ENCODE results near the gene SLC66A2.
"Not testable (repeated sequence)": the region's sequence is repeated elsewhere in the genome, so short reads cannot be mapped to it uniquely, and the experiment has no call there.

Gene SLC66A2

DNA sequence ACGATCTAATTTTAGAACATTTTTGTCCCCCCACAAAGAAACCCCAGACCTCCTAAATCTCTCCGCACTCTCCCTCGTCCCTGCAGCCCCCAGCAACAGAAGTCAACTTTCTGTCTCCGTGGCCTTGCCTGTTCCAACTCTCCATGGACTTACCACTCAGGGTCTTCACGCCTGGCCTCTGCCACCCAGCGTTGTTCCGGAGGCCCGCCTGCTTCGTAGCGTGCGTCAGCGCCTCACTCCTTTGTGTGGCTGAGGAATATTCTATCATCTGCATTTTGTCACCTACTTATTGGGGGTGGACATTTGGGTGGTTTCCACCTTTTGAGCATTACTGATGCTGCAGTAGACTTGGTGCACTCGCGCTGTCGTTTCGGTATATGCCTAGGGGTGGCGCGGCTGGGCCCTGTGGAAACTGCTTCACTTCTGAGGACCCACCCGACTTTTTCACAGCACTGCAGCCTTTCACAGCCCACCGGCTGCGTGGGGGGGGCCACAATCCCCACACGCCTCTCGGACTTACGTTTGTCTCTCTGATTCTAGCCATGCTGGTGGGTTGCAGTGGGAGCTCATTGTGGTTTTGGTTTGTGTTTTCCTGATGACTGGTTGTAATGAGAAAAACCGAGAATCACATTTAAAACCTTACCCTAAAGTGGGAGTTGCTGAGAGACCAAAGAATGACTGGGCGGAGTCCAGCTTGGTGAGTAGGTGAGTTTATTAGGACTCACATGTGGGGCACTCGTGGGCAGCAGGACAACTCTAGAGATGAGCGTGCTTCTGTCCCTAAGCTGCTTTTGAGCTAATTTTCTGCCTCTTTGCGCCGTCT, 11.6 kb upstream of the SLC66A2 start:
- H3K4me1 ChIP-seq (ENCODE audit: insufficient read depth, low read length), result peaks cover 27% of the 10 kb centered on the region
- no peaks in the 10 kb centered on the region for H3K36me3 ChIP-seq (ENCODE audit: insufficient read depth, low read length)
- no peaks in the 10 kb centered on the region for H3K9me3 ChIP-seq (ENCODE audit: control insufficient read depth, insufficient read depth, low read length)
- H3K9ac ChIP-seq (ENCODE audit: low read depth, low read length), result no peak overlapping the region

DNA sequence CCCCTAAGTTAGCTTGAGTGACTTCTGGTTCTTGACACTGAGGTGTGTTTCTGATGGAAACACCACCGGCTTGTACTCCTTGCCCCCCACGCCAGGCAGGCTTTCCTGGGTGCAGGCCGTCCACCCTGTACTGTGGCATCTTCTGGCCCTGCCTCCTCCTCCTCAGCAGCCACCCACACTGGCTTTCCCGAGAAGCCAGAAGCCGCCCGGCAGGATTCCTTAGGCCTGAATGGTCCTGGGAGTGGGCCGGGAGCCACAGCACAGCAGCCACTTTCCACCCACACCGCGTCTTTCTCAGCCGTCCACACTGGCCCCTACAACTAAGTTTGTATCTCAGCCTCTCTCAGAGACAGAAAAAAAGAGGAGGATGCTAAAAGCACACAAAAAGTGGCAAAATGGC, 10.9 kb upstream of the SLC66A2 start:
- Histone ChIP-seq H3K9ac (ENCODE audit: low read depth, low read length) (no peak overlapping the region), H3K36me3 (ENCODE audit: insufficient read depth, low read length) (no peaks in the 10 kb centered on the region), H3K4me1 (ENCODE audit: insufficient read depth, low read length) (peaks cover 27% of the 10 kb centered on the region), H3K9me3 (ENCODE audit: control insufficient read depth, insufficient read depth, low read length) (no peaks in the 10 kb centered on the region)

DNA sequence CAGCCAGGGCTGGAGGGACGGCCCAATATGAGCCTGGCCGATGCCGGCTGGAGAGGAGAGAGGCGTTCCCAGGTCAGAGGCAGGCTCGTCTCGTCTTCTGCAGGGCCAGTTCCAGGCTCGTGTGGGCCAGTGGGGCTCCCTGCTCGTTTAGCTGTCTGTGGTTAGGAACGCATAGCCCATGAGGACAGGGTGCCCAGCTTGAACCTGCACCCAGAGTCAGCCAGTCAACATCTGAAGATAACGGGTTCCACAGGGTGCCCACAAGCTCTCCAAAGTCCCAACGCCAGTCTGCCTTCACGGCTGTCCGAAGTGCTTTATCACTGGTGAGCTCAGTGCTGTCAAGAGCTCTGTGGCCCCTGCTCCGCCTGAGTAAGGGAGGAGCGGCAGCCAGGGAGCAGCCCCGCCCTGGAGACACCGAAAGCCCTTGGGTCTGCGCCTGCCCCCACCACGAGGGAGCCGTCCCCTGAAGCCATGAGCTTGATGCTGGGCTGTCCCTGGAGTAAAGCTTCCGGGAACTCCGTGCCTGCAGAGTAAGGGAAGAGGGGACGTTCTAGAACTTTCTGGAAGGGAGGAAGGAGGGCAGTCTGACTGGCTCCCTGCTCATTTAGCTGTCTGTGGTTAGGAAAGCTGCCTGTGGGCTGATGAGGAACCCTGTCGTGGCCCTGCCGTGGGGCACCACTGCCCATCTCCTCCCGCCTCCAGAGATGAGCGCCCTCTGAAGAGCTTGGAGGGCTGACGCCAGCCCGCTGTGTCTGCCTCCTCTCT, 10.3 kb upstream of the SLC66A2 start:
- no peak overlapping the region; the same call in 1 of the 2 replicates for H3K9ac ChIP-seq (ENCODE audit: low read depth, low read length)
- no peaks in the 10 kb centered on the region for H3K9me3 ChIP-seq (ENCODE audit: control insufficient read depth, insufficient read depth, low read length)
- no peaks in the 10 kb centered on the region for H3K36me3 ChIP-seq (ENCODE audit: insufficient read depth, low read length)
- peaks cover 27% of the 10 kb centered on the region for H3K4me1 ChIP-seq (ENCODE audit: insufficient read depth, low read length)

DNA sequence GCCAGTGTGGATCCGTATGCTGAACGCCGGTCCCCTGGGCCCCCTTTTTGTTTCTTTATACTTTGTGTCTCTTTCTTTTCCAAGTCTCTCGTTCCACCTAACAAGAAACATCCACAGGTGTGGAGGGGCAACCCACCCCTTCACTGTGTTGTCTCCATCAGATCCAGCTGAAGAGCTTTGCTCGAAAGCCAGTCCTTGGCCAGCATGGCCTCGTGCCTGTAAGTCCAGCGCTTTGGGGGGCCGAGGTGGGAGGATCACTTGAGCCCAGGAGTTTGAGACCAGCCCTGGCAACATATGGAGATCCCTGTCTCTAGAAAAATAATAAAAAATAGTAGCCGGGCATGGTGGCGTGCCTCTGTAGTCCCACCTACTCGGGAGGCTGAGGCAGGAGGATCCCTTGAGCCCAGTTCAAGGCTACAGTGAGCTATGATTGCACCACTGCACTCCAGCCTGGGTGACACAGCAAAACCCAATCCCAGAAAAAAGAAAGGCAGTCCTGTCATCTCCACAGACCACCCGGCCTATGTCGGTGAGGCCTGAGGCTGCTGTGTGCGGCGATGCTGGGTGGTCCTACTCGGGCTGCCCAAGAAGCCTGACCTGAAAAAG, 9.6 kb upstream of the SLC66A2 start:
- Histone ChIP-seq H3K9ac (ENCODE audit: low read depth, low read length) (no peak overlapping the region), H3K4me1 (ENCODE audit: insufficient read depth, low read length) (peaks cover 27% of the 10 kb centered on the region), H3K9me3 (ENCODE audit: control insufficient read depth, insufficient read depth, low read length) (no peaks in the 10 kb centered on the region), H3K36me3 (ENCODE audit: insufficient read depth, low read length) (no peaks in the 10 kb centered on the region)

DNA sequence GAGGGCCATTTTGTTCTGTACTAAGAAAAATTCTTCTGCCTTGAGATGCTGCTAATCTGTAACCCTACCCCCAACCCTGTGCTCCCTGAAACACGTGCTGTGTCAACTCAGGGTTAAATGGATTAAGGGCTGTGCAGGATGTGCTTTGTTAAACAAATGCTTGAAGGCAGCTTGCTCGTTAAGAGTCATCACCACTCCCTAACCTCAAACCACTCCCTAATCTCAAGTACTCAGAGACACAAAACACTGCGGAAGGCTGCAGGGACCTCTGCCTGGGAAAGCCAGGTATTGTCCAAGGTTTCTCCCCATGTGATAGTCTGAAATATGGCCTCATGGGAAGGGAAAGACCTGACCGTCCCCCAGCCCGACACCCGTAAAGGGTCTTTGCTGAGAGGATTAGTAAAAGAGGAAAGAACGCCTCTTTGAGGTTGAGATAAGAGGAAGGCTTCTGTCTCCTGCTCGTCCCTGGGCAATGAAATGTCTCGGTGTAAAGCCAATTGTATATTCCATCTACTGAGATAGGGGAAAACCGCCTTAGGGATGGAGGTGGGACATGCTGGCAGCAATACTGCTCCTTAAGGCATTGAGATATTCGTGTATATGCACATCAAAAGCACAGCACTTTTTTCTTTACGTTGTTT, 8.8 kb upstream of the SLC66A2 start:
- not testable (repeated sequence) for H3K36me3 ChIP-seq (ENCODE audit: insufficient read depth, low read length); H3K9me3 ChIP-seq (ENCODE audit: control insufficient read depth, insufficient read depth, low read length)
- H3K4me1 ChIP-seq (ENCODE audit: insufficient read depth, low read length), result peaks cover 26% of the 10 kb centered on the region
- peak overlapping the region; percentile 9; the same call in 1 of the 2 replicates for H3K9ac ChIP-seq (ENCODE audit: low read depth, low read length)

DNA sequence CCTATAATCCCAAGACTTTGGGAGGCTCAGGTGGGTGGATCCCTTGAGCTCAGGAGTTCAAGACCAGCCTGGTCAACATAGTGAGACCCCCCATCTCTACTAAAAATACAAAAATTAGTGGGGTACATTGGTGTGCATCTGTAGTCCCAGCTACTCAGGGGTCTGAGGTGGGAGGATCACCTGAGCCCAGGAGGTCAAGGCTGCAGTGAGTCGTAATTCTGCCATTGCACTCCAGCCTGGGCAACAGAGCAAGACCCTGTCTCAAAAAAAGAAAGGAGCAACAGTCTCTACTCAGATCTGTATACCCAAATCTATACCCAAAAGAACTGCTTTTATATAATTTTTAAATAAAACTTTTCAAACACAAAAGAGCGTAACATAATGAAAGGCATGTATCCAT, 7.5 kb upstream of the SLC66A2 start:
- Histone ChIP-seq H3K36me3 (ENCODE audit: insufficient read depth, low read length) (no peaks in the 10 kb centered on the region), H3K4me1 (ENCODE audit: insufficient read depth, low read length) (peaks cover 28% of the 10 kb centered on the region), H3K9ac (ENCODE audit: low read depth, low read length) (no peak overlapping the region), H3K9me3 (ENCODE audit: control insufficient read depth, insufficient read depth, low read length) (no peaks in the 10 kb centered on the region)

DNA sequence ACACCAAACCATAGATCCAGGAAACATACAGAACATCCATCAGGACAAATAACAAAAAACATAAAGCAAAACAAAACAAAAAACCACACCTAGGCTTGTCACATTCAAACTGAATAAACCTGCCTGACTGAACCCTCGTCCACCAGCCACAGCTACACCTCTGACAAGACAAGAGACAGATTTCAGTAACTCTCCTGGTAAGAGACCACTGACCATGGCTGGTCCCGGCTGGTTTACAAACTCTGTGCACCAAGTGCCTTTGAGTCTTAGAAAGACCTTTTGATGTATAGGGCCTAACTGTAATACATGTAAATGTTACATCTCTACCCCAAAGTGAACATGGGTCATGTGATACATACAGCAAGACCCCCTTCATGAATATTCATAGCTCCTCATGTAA, 4.8 kb upstream of the SLC66A2 start:
- no peaks in the 10 kb centered on the region for H3K9me3 ChIP-seq (ENCODE audit: control insufficient read depth, insufficient read depth, low read length)
- no peak overlapping the region for H3K9ac ChIP-seq (ENCODE audit: low read depth, low read length)
- H3K4me1 ChIP-seq (ENCODE audit: insufficient read depth, low read length), result peaks cover 22% of the 10 kb centered on the region
- H3K36me3 ChIP-seq (ENCODE audit: insufficient read depth, low read length), result no peaks in the 10 kb centered on the region

DNA sequence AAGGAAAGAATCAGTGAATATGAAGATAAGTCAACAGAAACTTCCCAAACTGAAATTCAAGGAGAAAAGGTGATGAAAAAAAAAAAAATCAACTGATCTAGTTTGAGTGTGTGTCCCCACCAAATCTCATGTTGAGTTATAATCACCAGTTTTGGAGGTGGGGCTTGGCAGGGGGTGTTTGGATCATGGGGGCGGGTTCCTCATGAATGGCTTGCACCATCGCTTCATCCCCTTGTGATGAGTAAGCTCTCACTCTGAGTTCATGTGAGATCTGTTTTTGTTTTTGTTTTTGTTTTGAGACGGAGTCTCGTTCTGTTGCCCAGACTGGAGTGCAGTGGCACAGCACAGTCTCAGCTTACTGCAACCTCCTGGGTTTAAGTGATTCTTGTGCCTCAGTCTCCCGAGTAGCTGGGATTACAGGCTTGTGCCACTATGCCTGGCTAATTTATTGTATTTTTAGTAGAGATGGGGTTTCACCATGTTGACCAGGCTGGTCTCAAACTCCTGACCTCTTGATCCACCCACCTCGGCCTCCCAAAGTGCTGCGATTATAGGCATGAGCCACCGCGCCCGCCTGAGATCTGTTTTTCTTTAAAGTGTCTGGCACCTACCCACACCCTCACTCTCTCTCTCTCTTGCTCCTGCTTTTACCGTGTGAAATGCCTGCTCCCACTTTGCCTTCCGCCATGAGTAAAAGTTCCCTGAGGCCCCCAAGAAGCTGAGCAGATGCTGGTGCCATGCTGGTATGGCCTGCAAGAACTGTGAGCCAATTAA, 4.0 kb upstream of the SLC66A2 start:
- no peak overlapping the region for H3K9ac ChIP-seq (ENCODE audit: low read depth, low read length)
- no peaks in the 10 kb centered on the region for H3K9me3 ChIP-seq (ENCODE audit: control insufficient read depth, insufficient read depth, low read length)
- H3K4me1 ChIP-seq (ENCODE audit: insufficient read depth, low read length), result peaks cover 19% of the 10 kb centered on the region
- H3K36me3 ChIP-seq (ENCODE audit: insufficient read depth, low read length), result no peaks in the 10 kb centered on the region

DNA sequence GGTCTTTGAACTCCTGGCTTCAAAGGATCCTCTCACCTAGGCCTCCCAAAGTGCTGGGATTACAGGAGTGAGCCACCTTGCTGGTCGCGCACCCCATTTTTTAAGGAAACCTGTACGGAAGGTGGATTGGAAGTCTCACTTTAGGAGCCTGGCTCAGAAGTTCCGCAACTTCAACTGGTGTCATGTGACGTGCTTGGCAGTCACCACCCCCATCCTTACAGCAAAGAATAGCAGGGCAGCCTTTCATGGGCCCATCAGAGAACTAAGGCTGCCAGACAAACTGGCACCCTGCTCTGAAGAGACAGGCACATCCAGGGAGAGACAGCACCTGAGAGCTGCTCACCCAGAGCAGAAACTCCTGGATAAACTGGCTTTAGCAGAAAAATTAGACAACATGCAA, 3.3 kb upstream of the SLC66A2 start:
- H3K4me1 ChIP-seq (ENCODE audit: insufficient read depth, low read length), result peaks cover 15% of the 10 kb centered on the region
- no peaks in the 10 kb centered on the region for H3K9me3 ChIP-seq (ENCODE audit: control insufficient read depth, insufficient read depth, low read length)
- no peaks in the 10 kb centered on the region for H3K36me3 ChIP-seq (ENCODE audit: insufficient read depth, low read length)
- no peak overlapping the region for H3K9ac ChIP-seq (ENCODE audit: low read depth, low read length)

DNA sequence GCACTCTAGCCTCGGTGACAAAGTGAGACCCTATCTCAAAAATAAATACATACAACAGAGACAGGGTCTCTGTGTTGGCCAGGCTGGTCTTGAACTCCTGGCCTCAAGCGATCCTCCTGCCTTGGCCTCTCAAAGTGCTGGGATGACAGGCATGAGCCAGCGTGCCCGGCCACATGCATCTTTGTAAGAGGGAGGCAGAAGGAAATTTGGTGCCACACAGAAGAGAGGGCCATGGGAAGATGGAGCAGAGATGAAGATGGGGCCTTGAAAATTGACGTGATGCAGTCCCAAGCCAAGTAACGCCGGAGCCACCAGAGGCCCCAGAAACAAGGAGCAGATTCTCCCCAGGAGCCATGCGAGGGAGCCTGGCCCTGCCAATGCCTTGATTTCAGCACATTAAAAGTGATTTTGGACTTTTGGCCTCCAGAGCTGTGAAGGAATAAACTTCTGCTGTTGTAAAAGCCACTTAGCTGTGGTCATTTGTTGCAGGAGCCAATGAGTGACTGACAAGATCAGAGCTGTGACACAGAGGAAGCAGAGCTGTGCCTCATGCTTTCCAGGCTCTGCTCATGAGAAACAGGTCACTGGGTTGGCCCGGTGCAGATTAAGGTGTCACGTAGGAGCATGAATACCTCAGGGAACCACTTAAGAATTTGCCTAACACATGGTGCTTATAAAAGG, 2.7 kb upstream of the SLC66A2 start:
- Histone ChIP-seq H3K9ac (ENCODE audit: low read depth, low read length) (no peak overlapping the region), H3K9me3 (ENCODE audit: control insufficient read depth, insufficient read depth, low read length) (no peaks in the 10 kb centered on the region), H3K4me1 (ENCODE audit: insufficient read depth, low read length) (peaks cover 10% of the 10 kb centered on the region), H3K36me3 (ENCODE audit: insufficient read depth, low read length) (no peaks in the 10 kb centered on the region)

DNA sequence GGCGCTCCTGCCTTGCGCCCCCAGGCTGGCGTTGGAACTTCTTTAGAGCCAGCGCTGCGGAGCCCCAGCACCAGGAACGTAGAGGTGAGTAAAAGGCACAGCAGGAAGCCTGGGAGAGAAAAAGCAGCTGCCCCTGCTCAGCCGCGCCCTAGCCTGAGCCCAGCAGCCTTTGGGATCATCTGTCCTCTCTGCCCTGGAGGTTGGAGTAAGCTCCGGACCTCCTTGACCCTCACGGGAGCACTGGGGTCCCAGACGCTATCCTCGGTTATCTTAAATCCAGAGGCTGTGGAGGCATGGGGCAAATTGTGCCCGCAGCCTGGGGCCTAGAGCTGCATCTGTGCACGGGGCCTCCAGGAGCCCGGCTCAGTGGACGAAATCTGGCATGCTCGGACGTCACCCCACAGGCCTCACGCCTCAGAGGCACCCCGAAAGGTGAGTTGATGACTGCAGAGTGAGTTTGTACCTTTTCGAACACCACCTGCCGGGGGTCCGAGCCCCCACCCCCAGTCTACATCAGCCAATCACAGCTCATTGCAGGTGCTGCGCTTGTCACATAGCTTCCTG, 1.6 kb upstream of the SLC66A2 start:
- H3K9me3 ChIP-seq (ENCODE audit: control insufficient read depth, insufficient read depth, low read length), result no peaks in the 10 kb centered on the region
- H3K4me1 ChIP-seq (ENCODE audit: insufficient read depth, low read length), result peaks cover 3% of the 10 kb centered on the region; the same call in 1 of the 2 replicates
- H3K36me3 ChIP-seq (ENCODE audit: insufficient read depth, low read length), result no peaks in the 10 kb centered on the region
- peak overlapping the region; percentile 40; the same call in 1 of the 2 replicates for H3K9ac ChIP-seq (ENCODE audit: low read depth, low read length)

DNA sequence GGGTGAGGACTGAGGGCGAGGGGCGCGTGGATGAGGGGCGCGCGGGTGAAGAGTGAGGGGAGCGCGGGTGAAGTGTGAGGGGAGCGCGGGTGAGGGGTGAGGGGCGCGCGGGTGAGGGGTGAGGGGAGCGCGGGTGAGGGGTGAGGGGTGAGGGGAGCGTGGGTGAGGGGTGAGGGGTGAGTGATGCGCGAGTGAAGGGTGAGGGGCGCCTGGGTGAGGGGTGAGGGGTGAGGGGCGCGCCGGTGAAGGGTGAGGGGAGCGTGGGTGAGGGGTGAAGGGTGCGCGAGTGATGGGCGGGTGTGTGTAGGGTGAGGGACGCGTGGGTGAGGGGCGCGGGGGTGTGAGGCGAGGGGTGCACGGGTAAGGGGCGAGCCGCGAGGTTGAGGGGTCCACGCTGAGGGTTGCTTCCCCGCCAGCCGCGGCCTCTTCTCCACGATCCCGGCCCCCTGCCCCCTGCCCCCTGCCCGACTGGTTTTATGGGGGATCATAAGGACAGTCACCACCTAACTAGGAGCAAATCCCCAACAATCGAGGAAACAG, 1.1 kb upstream of the SLC66A2 start:
- Histone ChIP-seq H3K4me1 (ENCODE audit: insufficient read depth, low read length) (peaks cover 3% of the 10 kb centered on the region; the same call in 1 of the 2 replicates), H3K36me3 (ENCODE audit: insufficient read depth, low read length) (no peaks in the 10 kb centered on the region), H3K9ac (ENCODE audit: low read depth, low read length) (peak overlapping the region; percentile 65; the same call in 1 of the 2 replicates), H3K9me3 (ENCODE audit: control insufficient read depth, insufficient read depth, low read length) (no peaks in the 10 kb centered on the region)

Measured in ES-I3 (cell line).